ENCODE data around the gene PRKRIP1. TPM values are rescaled to one million over a fixed set of nuclear protein-coding genes. Genes with fewer than 3 reads are reported as not detected.
"Not testable (repeated sequence)": the region's sequence is repeated elsewhere in the genome, so short reads cannot be mapped to it uniquely, and the experiment has no call there.

The PRKRIP1 gene
- polyA plus RNA-seq, 1 donor = 42.4 TPM

GRCh38 chr7:102429141-102429899 is 33.2 kb downstream of the PRKRIP1 start:
- DNase-seq = no peak

GRCh38 chr7:102431617-102432298 is 35.6 kb downstream of the PRKRIP1 start:
- DNase-seq = no peak

- peak; percentile 35 for DNase-seq
Measured at GRCh38 chr7:102432442-102433218, 36.5 kb downstream of the PRKRIP1 start.

- DNase-seq = peak; percentile 65
Measured at GRCh38 chr7:102433219-102434038, 37.3 kb downstream of the PRKRIP1 start, which contains the start of gene ORAI2. TSS of gene ORAI2 (plus strand) at chr7:102433575. CDS start at chr7:102438957, 5,382 bp downstream.

- DNase-seq = no peak
Measured at GRCh38 chr7:102434039-102434486, 37.9 kb downstream of the PRKRIP1 start.

GRCh38 chr7:102436118-102436517 is 40.0 kb downstream of the PRKRIP1 start:
- DNase-seq = no peak

- no peak for DNase-seq
Measured at GRCh38 chr7:102439963-102440795, 44.0 kb downstream of the PRKRIP1 start.

- DNase-seq = no peak
Measured at GRCh38 chr7:102444961-102445673, 49.0 kb downstream of the PRKRIP1 start.

GRCh38 chr7:102445674-102446071 is 49.5 kb downstream of the PRKRIP1 start:
- DNase-seq = no peak

GRCh38 chr7:102446387-102447156 is 50.4 kb downstream of the PRKRIP1 start:
- DNase-seq = no peak

GRCh38 chr7:102447311-102447710 is 51.1 kb downstream of the PRKRIP1 start:
- no peak for DNase-seq

- no peak for DNase-seq
Measured at GRCh38 chr7:102449136-102449535, 53.0 kb downstream of the PRKRIP1 start.

GRCh38 chr7:102450242-102450641 is 54.1 kb downstream of the PRKRIP1 start:
- DNase-seq = no peak

GRCh38 chr7:102451371-102452054 is 55.4 kb downstream of the PRKRIP1 start:
- no peak for DNase-seq

- no peak for DNase-seq
Measured at GRCh38 chr7:102452451-102452850, 56.3 kb downstream of the PRKRIP1 start.

- DNase-seq = no peak
Measured at GRCh38 chr7:102453319-102453718, 57.2 kb downstream of the PRKRIP1 start.

- no peak for DNase-seq
Measured at GRCh38 chr7:102454468-102454867, 58.3 kb downstream of the PRKRIP1 start.

- DNase-seq = not testable (repeated sequence)
Measured at GRCh38 chr7:102454932-102455331, 58.8 kb downstream of the PRKRIP1 start.

GRCh38 chr7:102455596-102455995 is 59.4 kb downstream of the PRKRIP1 start:
- no peak for DNase-seq

Data from left kidney (tissue), 2 donors.